OCI-LY3 (cell line): Measurements from ENCODE around the gene PCED1B.
"Not testable (repeated sequence)": the region's sequence is repeated elsewhere in the genome, so short reads cannot be mapped to it uniquely, and the experiment has no call there.

ENCODE experiments used
- EZH2phosphoT487 ChIP-seq: fragments of 200-600 bp; shearing (Covaris generic); IDR thresholded peaks from 2 replicates; pipeline ENCODE4 v1.6.1; 2018; ENCODE audit warnings: antibody characterized with exemption, mixed run types, low read depth
- TF ChIP-seq, protein P1 (sequence below): fragments of 200-600, 300-600 bp; sonication (generic); IDR thresholded peaks from 2 replicates; pipeline ENCODE4 v1.5.1; 2014; ENCODE audit warnings: antibody characterized with exemption, low read length, low read depth

DNA sequence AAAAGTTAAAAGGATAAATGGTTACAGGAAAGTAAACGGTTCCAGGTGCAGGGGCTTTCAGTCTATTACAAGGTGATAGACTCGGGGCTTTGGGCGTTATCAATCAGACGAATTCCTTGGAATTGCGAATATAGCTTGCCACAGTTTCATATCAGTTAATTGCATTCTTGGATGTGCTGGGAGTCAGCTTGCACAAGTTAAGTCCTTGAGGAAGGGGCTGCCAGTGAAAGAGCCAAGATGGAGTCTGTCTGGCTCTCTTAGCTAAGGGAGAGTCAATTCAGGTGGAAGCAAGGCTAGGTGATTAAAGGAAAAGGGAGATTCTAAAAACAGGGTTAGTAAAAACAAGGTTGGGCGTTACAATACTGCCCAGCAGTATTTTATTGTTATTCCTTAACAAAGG lies 121.8 kb downstream of the PCED1B start:
- TF ChIP-seq, protein P1, sequence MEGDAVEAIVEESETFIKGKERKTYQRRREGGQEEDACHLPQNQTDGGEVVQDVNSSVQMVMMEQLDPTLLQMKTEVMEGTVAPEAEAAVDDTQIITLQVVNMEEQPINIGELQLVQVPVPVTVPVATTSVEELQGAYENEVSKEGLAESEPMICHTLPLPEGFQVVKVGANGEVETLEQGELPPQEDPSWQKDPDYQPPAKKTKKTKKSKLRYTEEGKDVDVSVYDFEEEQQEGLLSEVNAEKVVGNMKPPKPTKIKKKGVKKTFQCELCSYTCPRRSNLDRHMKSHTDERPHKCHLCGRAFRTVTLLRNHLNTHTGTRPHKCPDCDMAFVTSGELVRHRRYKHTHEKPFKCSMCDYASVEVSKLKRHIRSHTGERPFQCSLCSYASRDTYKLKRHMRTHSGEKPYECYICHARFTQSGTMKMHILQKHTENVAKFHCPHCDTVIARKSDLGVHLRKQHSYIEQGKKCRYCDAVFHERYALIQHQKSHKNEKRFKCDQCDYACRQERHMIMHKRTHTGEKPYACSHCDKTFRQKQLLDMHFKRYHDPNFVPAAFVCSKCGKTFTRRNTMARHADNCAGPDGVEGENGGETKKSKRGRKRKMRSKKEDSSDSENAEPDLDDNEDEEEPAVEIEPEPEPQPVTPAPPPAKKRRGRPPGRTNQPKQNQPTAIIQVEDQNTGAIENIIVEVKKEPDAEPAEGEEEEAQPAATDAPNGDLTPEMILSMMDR = not testable (repeated sequence)
- TF ChIP-seq EZH2phosphoT487 = not testable (repeated sequence)
